WTC11 (cell line): ENCODE measurements around the gene MAPK9.

ENCODE experiments used
- ESRRA ChIP-seq: sonication (generic); formaldehyde crosslinking; IDR thresholded peaks from 2 replicates; pipeline ENCODE4 v1.8.1; 2022; ENCODE audit warnings: mild to moderate bottlenecking, missing genetic modification reagents, borderline replicate concordance
- TF ChIP-seq, protein P1 (sequence below): fragments of 200-600 bp; IDR thresholded peaks from 2 replicates; pipeline ENCODE4 v1.8.0; 2022; ENCODE audit warnings: antibody characterized with exemption
- TF ChIP-seq, protein P2 (sequence below): sonication (generic); formaldehyde crosslinking; IDR thresholded peaks from 2 replicates; pipeline ENCODE4 v1.8.1; 2022; ENCODE audit warnings: low read depth, missing genetic modification reagents, borderline replicate concordance

DNA sequence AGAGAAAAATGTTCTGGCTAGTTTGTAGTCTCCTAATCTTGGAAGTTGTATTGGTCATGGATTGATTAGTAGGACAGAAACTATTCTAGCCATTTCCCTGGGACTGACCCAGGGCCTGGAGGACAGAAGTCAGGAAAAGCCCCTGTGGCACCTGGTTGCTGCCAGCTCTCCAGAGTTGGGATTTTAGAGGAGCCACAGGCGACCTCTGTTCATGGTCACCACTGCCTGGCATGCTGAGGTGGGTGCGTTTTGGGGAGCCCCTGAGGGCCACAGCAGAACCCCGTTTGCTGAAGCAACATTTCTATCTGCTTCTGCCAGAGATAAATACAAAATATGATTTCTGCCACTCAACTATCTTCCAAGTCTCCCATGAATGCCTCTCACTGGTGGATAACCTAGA lies 7.6 kb upstream of the MAPK9 start:
- TF ChIP-seq, protein P1, sequence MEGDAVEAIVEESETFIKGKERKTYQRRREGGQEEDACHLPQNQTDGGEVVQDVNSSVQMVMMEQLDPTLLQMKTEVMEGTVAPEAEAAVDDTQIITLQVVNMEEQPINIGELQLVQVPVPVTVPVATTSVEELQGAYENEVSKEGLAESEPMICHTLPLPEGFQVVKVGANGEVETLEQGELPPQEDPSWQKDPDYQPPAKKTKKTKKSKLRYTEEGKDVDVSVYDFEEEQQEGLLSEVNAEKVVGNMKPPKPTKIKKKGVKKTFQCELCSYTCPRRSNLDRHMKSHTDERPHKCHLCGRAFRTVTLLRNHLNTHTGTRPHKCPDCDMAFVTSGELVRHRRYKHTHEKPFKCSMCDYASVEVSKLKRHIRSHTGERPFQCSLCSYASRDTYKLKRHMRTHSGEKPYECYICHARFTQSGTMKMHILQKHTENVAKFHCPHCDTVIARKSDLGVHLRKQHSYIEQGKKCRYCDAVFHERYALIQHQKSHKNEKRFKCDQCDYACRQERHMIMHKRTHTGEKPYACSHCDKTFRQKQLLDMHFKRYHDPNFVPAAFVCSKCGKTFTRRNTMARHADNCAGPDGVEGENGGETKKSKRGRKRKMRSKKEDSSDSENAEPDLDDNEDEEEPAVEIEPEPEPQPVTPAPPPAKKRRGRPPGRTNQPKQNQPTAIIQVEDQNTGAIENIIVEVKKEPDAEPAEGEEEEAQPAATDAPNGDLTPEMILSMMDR: no peak
- TF ChIP-seq, protein P2, sequence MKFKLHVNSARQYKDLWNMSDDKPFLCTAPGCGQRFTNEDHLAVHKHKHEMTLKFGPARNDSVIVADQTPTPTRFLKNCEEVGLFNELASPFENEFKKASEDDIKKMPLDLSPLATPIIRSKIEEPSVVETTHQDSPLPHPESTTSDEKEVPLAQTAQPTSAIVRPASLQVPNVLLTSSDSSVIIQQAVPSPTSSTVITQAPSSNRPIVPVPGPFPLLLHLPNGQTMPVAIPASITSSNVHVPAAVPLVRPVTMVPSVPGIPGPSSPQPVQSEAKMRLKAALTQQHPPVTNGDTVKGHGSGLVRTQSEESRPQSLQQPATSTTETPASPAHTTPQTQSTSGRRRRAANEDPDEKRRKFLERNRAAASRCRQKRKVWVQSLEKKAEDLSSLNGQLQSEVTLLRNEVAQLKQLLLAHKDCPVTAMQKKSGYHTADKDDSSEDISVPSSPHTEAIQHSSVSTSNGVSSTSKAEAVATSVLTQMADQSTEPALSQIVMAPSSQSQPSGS (CRISPR knock-in tag): no peak
- TF ChIP-seq ESRRA (CRISPR knock-in tag): no peak
